NB4 (cell line): ENCODE data around the gene SMAD3.

Experiments
- POLR2A ChIP-seq: IDR thresholded peaks from 2 replicates; pipeline ENCODE4 v1.6.1; 2011; ENCODE audit warnings: mild to moderate bottlenecking; ENCODE audit not compliant: insufficient read length; ENCODE audit errors: extremely low read depth
- TF ChIP-seq, protein P1 (sequence below): IDR thresholded peaks from one replicate; pipeline ENCODE4 v1.5.1; 2012; ENCODE audit warnings: low read depth, low read length
- TF ChIP-seq, protein P2 (sequence below): IDR thresholded peaks from 2 replicates; pipeline ENCODE4 v1.6.1; 2011; ENCODE audit warnings: low read depth, low read length

DNA sequence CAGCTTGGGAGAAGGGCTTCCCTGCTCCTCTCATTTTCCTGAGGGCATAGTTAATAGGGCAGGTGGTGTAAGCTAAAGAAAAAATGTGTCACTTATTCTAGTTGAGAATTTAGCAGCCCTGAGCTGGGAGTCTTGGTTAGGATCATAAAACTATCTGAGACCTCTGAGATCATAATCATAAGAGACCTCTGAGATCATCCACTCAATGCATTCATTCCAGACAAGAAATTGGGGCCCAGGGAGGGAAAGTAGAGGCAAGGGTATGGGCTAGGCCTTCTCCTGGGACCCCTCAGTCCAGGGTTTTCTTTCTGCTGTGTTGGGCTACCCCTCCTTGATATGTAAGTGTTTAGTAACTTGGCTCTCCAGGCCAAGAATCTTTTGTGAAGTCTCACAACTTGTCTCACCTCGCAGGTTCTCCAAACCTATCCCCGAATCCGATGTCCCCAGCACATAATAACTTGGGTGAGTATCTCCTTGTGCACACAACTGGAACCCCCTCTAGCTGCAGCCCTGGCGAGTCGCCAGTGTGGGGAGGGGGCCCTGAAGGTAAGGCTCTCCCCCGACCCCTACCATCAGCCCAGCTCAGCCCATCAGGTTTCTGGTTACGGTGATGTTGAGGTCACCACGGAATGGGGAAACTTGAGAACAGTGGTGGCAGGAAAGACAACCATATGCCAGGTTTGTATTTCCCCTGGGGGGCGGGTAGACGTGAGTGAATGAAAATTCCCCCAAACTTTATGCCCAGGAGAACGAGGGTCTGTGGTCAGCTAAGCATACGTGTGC, 104.9 kb downstream of the SMAD3 start:
- TF ChIP-seq, protein P1, sequence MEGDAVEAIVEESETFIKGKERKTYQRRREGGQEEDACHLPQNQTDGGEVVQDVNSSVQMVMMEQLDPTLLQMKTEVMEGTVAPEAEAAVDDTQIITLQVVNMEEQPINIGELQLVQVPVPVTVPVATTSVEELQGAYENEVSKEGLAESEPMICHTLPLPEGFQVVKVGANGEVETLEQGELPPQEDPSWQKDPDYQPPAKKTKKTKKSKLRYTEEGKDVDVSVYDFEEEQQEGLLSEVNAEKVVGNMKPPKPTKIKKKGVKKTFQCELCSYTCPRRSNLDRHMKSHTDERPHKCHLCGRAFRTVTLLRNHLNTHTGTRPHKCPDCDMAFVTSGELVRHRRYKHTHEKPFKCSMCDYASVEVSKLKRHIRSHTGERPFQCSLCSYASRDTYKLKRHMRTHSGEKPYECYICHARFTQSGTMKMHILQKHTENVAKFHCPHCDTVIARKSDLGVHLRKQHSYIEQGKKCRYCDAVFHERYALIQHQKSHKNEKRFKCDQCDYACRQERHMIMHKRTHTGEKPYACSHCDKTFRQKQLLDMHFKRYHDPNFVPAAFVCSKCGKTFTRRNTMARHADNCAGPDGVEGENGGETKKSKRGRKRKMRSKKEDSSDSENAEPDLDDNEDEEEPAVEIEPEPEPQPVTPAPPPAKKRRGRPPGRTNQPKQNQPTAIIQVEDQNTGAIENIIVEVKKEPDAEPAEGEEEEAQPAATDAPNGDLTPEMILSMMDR = no peak
- no peak for TF ChIP-seq POLR2A
- TF ChIP-seq, protein P2, sequence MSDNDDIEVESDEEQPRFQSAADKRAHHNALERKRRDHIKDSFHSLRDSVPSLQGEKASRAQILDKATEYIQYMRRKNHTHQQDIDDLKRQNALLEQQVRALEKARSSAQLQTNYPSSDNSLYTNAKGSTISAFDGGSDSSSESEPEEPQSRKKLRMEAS = no peak
